HepG2 (cell line): ENCODE results near the gene MTCL1. TPM values are rescaled to one million over a fixed set of nuclear protein-coding genes. Genes with fewer than 3 reads are reported as not detected.

ENCODE experiments used
- ATAC-seq: fragments of 200-7000 bp; cut with Tn5 transposase; 3 replicates; pipeline ENCODE4 v1.9.1; 2020; ENCODE audit warnings: mild to moderate bottlenecking, moderate library complexity
- BruUV-seq: library from RNA; stranded (reverse); fragments of 400-500 nt; replicated peaks from 2 replicates; lab custom pipeline; 2021; lab: Mats Ljungman, UMichigan
- CTCF ChIA-PET: fragments of 300-600 bp; formaldehyde crosslinking; extraction: SDS; loops from one replicate; lab custom pipeline; 2021; ENCODE audit warnings: low total read pairs, inconsistent platforms, low intra/inter-chr PET ratio; lab: Yijun Ruan, JAX
- POLR2A ChIA-PET: fragments of 350-600 bp; sonication (Branson Sonifier 250); formaldehyde crosslinking; loops from one replicate; lab custom pipeline; 2020; ENCODE audit warnings: antibody characterized with exemption, inconsistent platforms; lab: Yijun Ruan, JAX
- DNase-seq: peaks from one replicate; pipeline ENCODE4 v3.0.0-alpha.2; 2015; ENCODE audit warnings: low spot score
- FAIRE-seq: peaks from 3 replicates; lab custom pipeline; 2011; peaks lifted over from hg19 to GRCh38; lab: Jason Lieb, UNC
- H2AFZ ChIP-seq: one replicate; pipeline ENCODE4 v1.6.1; 2011; ENCODE audit warnings: low read length, inconsistent platforms
- H3K27ac ChIP-seq: fragments of 300-600 bp; 3 replicates; pipeline ENCODE4 v1.8.0; 2011; ENCODE audit warnings: mixed run types, mild to moderate bottlenecking, mixed read lengths, low read length, inconsistent platforms; ENCODE audit not compliant: insufficient read depth; ENCODE audit errors: extremely low read length
- H3K27me3 ChIP-seq, 2 experiments: fragments of 200-600 bp in 1 of 2; 2 replicates in 1 of 2; 3 replicates in 1 of 2; pipeline versions ENCODE4 v1.6.0 to v1.8.0; 2011; ENCODE audit warnings: low read length in 2 of 2, mild to moderate bottlenecking in 2 of 2, moderate library complexity in 2 of 2, inconsistent platforms in 1 of 2; ENCODE audit not compliant: insufficient read depth in 2 of 2, control insufficient read depth in 1 of 2
- H3K36me3 ChIP-seq, 2 experiments: fragments of 200-600 bp in 1 of 2; replicated peaks in 1 of 2; 2 replicates in 1 of 2; 3 replicates in 1 of 2; pipeline versions ENCODE4 v1.5.1 to v1.8.0; 2011; ENCODE audit warnings: low read length in 2 of 2, inconsistent platforms in 1 of 2; ENCODE audit not compliant: insufficient read depth in 2 of 2, control insufficient read depth in 1 of 2
- H3K4me1 ChIP-seq: 2 replicates; pipeline ENCODE4 v1.5.1; 2012; ENCODE audit warnings: low read length, inconsistent platforms; ENCODE audit not compliant: insufficient read depth
- H3K4me2 ChIP-seq: 2 replicates; pipeline ENCODE4 v1.6.0; 2011; ENCODE audit warnings: low read depth, low read length, inconsistent platforms
- H3K4me3 ChIP-seq, 3 experiments: fragments of 200-600 bp in 1 of 3; sonication (generic), shearing (Covaris generic) in 1 of 3; replicated peaks in 1 of 3; 2 replicates each; pipeline ENCODE4 v1.5.1; 2011 to 2016; ENCODE audit warnings: low read length in 3 of 3, inconsistent platforms in 2 of 3, low read depth in 2 of 3, mild to moderate bottlenecking in 2 of 3, control low read depth in 1 of 3, mixed read lengths in 1 of 3; ENCODE audit not compliant: insufficient read depth in 1 of 3
- H3K79me2 ChIP-seq: one replicate; pipeline ENCODE4 v1.6.1; 2011; ENCODE audit warnings: low read length, inconsistent platforms; ENCODE audit not compliant: insufficient read depth
- H3K9ac ChIP-seq: 2 replicates; pipeline ENCODE4 v1.6.0; 2011; ENCODE audit warnings: mild to moderate bottlenecking, low read depth, low read length, inconsistent platforms; ENCODE audit not compliant: insufficient read depth
- H3K9me3 ChIP-seq: 2 replicates; pipeline ENCODE4 v1.5.1; 2012; ENCODE audit warnings: mild to moderate bottlenecking, low read length
- H4K20me1 ChIP-seq: 2 replicates; pipeline ENCODE4 v1.6.0; 2011; ENCODE audit warnings: inconsistent platforms, mild to moderate bottlenecking, low read length, moderate library complexity; ENCODE audit not compliant: insufficient read depth
- DNMT1 ChIP-seq: sonication (generic); formaldehyde crosslinking; IDR thresholded peaks from 2 replicates; pipeline ENCODE4 v1.5.1; 2020; ENCODE audit warnings: mild to moderate bottlenecking, missing genetic modification reagents
- HNRNPK ChIP-seq: fragments of 200-400 bp; formaldehyde crosslinking; IDR thresholded peaks from 2 replicates; pipeline ENCODE4 v1.6.1; 2018; ENCODE audit warnings: low read length, low read depth, moderate library complexity, mild to moderate bottlenecking; ENCODE audit not compliant: poor library complexity, severe bottlenecking
- PAX8 ChIP-seq: sonication (generic); formaldehyde crosslinking; IDR thresholded peaks from 2 replicates; pipeline ENCODE4 v1.8.0; 2022; ENCODE audit warnings: mild to moderate bottlenecking, missing genetic modification reagents, borderline replicate concordance
- PCBP2 ChIP-seq: fragments of 200-400 bp; formaldehyde crosslinking; optimal IDR thresholded peaks from 2 replicates; pipeline ENCODE3; 2018; ENCODE audit warnings: low read length, low read depth; ENCODE audit not compliant: poor library complexity, severe bottlenecking
- THRA ChIP-seq: sonication (generic); formaldehyde crosslinking; IDR thresholded peaks from 2 replicates; pipeline ENCODE4 v1.4.0; 2020; ENCODE audit warnings: missing genetic modification reagents, borderline replicate concordance
- TOPORS ChIP-seq: sonication (generic); formaldehyde crosslinking; IDR thresholded peaks from 2 replicates; pipeline ENCODE4 v1.8.0; 2023; ENCODE audit warnings: mild to moderate bottlenecking, missing genetic modification reagents
- ZNF562 ChIP-seq: sonication (generic); formaldehyde crosslinking; IDR thresholded peaks from 2 replicates; pipeline ENCODE4 v1.8.0; 2022; ENCODE audit warnings: missing genetic modification reagents, borderline replicate concordance
- ZNF766 ChIP-seq: sonication (generic); formaldehyde crosslinking; IDR thresholded peaks from 2 replicates; pipeline ENCODE4 v1.5.0; 2020; ENCODE audit warnings: missing genetic modification reagents, borderline replicate concordance
- WGBS: methylation state at CpG from one replicate; pipeline ENCODE4 v1.1.6; 2017; ENCODE audit warnings: low lambda C conversion rate; 5-methylcytosine and 5-hydroxymethylcytosine counted together
- in situ Hi-C: cut with HindIII; loops from 2 replicates; pipeline ENCODE4 v1.10.0; 2017; ENCODE audit warnings: low pct_unique_long_range_greater_than_20kb; ENCODE audit not compliant: extremely low pct_ligation_motif_present
- intact Hi-C: fragments of 100-400 bp; cut with micrococcal nuclease; formaldehyde crosslinking; loops from one replicate; pipeline ENCODE4 v1.10.0; 2022; ENCODE audit not compliant: unreplicated experiment
- polyA plus RNA-seq, 8 experiments: library from polyadenylated mRNA; depleted of rRNA in 3 of 8; stranded (reverse) in 7 of 8; unstranded in 1 of 8; fragments of >200 nt; fragmentation: Illumina TruSeq in 4 of 8; extraction: Trizol in 4 of 8; gene quantifications; 2 replicates each; pipeline versions ENCODE4 v1.2.1 to v1.2.3, GENCODE V29; 2011 to 2016; ENCODE audit warnings: low read depth in 4 of 8, missing spikeins in 1 of 8, mixed read lengths in 1 of 8; ENCODE audit not compliant: insufficient read depth in 1 of 8
- total RNA-seq, 5 experiments: library from RNA; depleted of rRNA; stranded (reverse); fragments of >200 nt; fragmentation: Illumina TruSeq; extraction: Trizol; gene quantifications; 2 replicates each; pipeline ENCODE4 v1.2.3, GENCODE V29; 2016; ENCODE audit warnings: low read depth in 1 of 5

MTCL1 gene
- total and polyA plus RNA-seq, 2 of the 13 experiments (the other 11 are each of a cell fraction or from before 2014, with no cell fraction given): 3.1 to 3.2 TPM

- H3K4me2 ChIP-seq: no peak overlapping the region
- POLR2A ChIA-PET: no interaction called here
- no peaks in the 10 kb centered on the region for H3K9me3 ChIP-seq
- no peak overlapping the region for H3K9ac ChIP-seq
- BruUV-seq: no TSS peak
- no peaks in the 10 kb centered on the region for H3K4me1 ChIP-seq
- H4K20me1 ChIP-seq: no peaks in the 10 kb centered on the region
- 75% methylated on average over 10 of the region's 10 CpGs for WGBS
- no peak for DNase-seq
- no peak overlapping the region for H3K27ac ChIP-seq
- no peaks in the 10 kb centered on the region for H3K27me3 ChIP-seq
- in situ Hi-C loops: no loop called here
- H3K79me2 ChIP-seq: no peaks in the 10 kb centered on the region
- no peak overlapping the region for H3K4me3 ChIP-seq
- CTCF ChIA-PET: no interaction called here
- no peak for ATAC-seq
- TF ChIP-seq HNRNPK: no peak
- no peak for TF ChIP-seq PAX8 (CRISPR knock-in tag)
- TF ChIP-seq ZNF766 (CRISPR knock-in tag): no peak
- no peak for TF ChIP-seq THRA (CRISPR knock-in tag)
- no peak for TF ChIP-seq PCBP2
- no peak for TF ChIP-seq ZNF562 (CRISPR knock-in tag)
- TF ChIP-seq TOPORS: no peak
- TF ChIP-seq DNMT1 (CRISPR knock-in tag): no peak
- no peak overlapping the region for H2AFZ ChIP-seq
- FAIRE-seq: no peak
- no peaks in the 10 kb centered on the region for H3K36me3 ChIP-seq
- intact Hi-C loops: no loop called here
Measured at GRCh38 chr18:8828798-8829197, 123.4 kb downstream of the MTCL1 start.
